Immature natural killer cell (primary cell): ENCODE results near the gene ITGB1BP1. TPM values are rescaled to one million over a fixed set of nuclear protein-coding genes. Genes with fewer than 3 reads are reported as not detected.
"Not testable (repeated sequence)": the region's sequence is repeated elsewhere in the genome, so short reads cannot be mapped to it uniquely, and the experiment has no call there.

Experiments used
- DNase-seq, 3 donors: peaks; one replicate each; pipeline ENCODE4 v3.0.0; 2022; ENCODE audit warnings: mixed read lengths in 1 of 3
- H3K27ac Mint-ChIP-seq, 6 donors: one replicate each; pipeline ENCODE4 v1.8.0; 2020; ENCODE audit warnings: mixed read lengths in 6 of 6, mild to moderate bottlenecking in 5 of 6, inconsistent platforms in 4 of 6, moderate library complexity in 3 of 6
- H3K27me3 Mint-ChIP-seq, 3 donors: one replicate each; pipeline ENCODE4 v1.8.0; 2020 to 2021; ENCODE audit warnings: low read depth in 3 of 3, mild to moderate bottlenecking in 3 of 3, mixed read lengths in 3 of 3, moderate library complexity in 3 of 3, inconsistent platforms in 1 of 3
- H3K36me3 Mint-ChIP-seq, 3 donors: one replicate each; pipeline ENCODE4 v1.8.0; 2020; ENCODE audit warnings: mixed read lengths in 3 of 3, inconsistent platforms in 2 of 3, mild to moderate bottlenecking in 2 of 3
- H3K4me1 Mint-ChIP-seq, 2 donors: one replicate each; pipeline ENCODE4 v1.8.0; 2020; ENCODE audit warnings: inconsistent platforms in 2 of 2, mild to moderate bottlenecking in 2 of 2, mixed read lengths in 2 of 2, moderate library complexity in 1 of 2
- H3K4me3 Mint-ChIP-seq, 5 donors: one replicate each; pipeline ENCODE4 v1.8.0; 2020; ENCODE audit warnings: mild to moderate bottlenecking in 5 of 5, mixed read lengths in 5 of 5, inconsistent platforms in 3 of 5, moderate library complexity in 3 of 5
- H3K9me3 Mint-ChIP-seq, 6 donors: one replicate each; pipeline ENCODE4 v1.8.0; 2020; ENCODE audit warnings: mild to moderate bottlenecking in 6 of 6, mixed read lengths in 6 of 6, inconsistent platforms in 4 of 6, moderate library complexity in 3 of 6
- polyA plus RNA-seq, 3 donors: library from polyadenylated mRNA; unstranded; fragments of 300-500 nt; fragmentation: Illumina TruSeq; gene quantifications; one replicate each; pipeline ENCODE4 v1.2.3, GENCODE V29; 2021

Gene ITGB1BP1
- polyA plus RNA-seq, 3 donors from 2014 or later = 157 to 212 (median 204) TPM

DNA sequence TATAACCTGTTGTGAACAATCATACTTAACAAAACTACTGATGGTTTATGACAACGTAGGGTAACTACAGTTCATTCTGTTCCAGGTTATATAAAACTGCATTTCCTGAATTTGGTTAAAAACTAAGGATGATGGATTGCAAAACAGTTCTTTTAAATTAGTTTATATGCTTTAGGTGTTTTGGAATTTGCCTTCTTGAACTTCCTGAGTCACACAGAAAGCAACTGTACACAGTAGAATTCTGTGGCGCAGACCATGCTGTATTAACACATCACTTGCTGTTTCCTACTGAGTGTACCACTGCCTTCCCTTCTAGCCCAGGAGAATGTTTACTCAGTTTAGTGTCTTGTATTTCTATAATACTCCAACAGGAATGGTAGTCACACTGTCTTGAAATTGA is 19.4 kb downstream of the ITGB1BP1 start:
- no peak overlapping the region for H3K4me3 Mint-ChIP-seq
- no peak for DNase-seq
- peaks cover 0 to 24% (median 5%) of the 10 kb centered on the region in 3 donors for H3K36me3 Mint-ChIP-seq
- no peaks in the 10 kb centered on the region for H3K4me1 Mint-ChIP-seq
- peaks cover 0 to 3% (median 1%) of the 10 kb centered on the region in 3 donors for H3K27me3 Mint-ChIP-seq
- no peaks in the 10 kb centered on the region for H3K9me3 Mint-ChIP-seq
- H3K27ac Mint-ChIP-seq = peak overlapping the region in 2 of 6 donors; percentile 14 to 37

DNA sequence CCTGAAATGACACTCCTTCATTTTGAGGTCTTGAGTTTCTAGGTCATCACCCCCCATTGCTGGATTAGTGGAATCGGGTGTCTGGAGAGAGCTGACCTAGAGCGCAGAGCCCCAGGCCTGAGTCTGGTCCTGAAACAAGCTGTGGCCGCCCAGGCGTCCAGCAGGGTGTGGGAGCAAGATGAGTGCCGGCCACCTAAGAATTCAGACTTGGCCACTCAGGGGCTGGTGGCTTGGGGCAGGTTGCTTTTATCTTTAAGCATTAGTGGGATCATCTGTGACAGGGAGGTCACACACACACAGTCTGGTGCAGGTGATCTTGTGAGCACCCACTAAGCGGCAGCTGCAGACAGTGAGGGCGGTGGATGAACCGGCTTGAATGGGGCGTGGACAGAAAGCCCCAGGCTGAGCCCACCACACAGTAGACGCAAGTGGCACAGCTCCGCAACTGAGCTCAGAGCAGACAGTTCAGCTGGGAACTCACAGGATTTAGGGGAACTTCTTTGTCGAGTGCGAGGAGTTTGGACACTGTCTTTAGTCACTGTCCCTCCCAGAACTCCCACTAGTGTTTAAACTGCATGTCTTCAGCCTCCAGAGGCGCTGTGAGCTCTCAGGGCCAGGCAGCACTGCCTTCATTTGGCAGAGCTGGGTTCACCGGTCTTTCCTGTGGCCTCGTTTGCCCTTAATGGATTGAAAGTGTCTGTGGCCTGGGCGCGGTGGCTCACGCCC is 21.5 kb downstream of the ITGB1BP1 start:
- Mint-ChIP-seq H3K4me1 (no peaks in the 10 kb centered on the region), H3K27me3 (peaks cover 0 to 3% (median 1%) of the 10 kb centered on the region in 3 donors), H3K4me3 (no peak overlapping the region), H3K27ac (no peak overlapping the region), H3K9me3 (no peaks in the 10 kb centered on the region), H3K36me3 (peaks cover 0 to 7% (median 0%) of the 10 kb centered on the region in 3 donors)
- no peak for DNase-seq

DNA sequence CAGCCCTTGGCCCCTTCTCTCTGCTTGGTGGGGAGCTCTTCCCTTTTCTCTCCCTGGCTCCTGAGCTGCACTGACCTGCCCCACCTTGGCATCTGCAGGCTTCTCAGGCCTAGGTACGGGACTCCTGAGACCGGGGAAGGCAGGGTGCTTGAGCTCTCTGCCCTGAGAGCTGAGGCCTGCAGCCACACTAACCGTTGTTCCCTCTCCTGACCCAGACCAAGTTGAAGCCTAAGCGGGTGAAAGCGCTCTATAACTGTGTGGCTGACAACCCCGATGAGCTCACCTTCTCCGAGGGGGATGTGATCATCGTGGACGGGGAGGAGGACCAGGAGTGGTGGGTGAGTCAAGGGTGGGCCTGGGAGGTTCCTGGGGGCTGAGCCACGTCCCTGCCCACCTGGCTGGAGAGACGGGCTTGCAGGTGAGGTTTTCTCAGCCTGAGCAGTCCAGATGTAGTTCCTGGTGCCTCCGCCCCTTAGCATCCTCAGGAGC is 22.2 kb downstream of the ITGB1BP1 start:
- DNase-seq = no peak
- peaks cover 0 to 5% (median 0%) of the 10 kb centered on the region in 3 donors for H3K36me3 Mint-ChIP-seq
- H3K27ac Mint-ChIP-seq = no peak overlapping the region
- no peak overlapping the region for H3K4me3 Mint-ChIP-seq
- peaks cover 0 to 3% (median 1%) of the 10 kb centered on the region in 3 donors for H3K27me3 Mint-ChIP-seq
- H3K9me3 Mint-ChIP-seq = no peaks in the 10 kb centered on the region
- no peaks in the 10 kb centered on the region for H3K4me1 Mint-ChIP-seq

DNA sequence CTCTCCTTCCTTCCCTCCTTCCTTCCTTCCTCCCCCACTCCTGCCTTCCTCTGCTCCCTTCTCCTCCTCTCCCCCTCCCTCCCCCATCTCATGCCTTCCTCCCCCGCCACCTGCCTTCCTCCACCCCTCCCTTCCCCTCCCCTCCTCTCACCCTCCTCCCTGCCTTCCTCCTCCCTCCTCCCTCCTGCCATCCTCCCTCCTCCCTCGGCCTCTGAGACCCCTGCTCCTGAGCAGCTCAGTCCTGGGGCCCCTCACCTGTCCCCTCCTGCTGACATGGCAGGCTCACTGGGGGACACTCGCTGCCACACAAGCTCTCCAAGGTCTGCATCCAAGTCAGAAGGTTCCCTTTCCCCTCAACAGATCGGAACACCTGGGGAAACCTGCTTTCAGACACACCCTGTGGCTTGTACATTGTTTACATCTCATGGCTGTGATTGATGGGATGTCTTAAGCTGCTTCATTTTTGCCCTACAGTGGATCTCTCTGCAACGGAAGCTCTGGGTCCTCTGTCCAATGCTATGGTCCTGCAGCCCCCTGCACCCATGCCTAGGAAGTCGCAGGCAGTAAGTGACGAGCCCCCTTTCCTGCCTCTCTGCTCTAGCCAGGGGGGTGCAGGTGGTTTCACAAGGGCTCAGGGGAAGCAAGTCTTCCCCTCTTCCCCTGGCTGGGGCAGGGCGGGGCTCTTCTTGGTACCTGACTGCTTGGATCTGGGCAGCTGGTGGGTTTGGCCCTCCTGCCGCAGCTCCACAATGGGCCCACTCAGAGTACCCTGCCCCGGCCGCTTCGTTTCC is 22.9 kb downstream of the ITGB1BP1 start:
- H3K4me3 Mint-ChIP-seq = no peak overlapping the region

DNA sequence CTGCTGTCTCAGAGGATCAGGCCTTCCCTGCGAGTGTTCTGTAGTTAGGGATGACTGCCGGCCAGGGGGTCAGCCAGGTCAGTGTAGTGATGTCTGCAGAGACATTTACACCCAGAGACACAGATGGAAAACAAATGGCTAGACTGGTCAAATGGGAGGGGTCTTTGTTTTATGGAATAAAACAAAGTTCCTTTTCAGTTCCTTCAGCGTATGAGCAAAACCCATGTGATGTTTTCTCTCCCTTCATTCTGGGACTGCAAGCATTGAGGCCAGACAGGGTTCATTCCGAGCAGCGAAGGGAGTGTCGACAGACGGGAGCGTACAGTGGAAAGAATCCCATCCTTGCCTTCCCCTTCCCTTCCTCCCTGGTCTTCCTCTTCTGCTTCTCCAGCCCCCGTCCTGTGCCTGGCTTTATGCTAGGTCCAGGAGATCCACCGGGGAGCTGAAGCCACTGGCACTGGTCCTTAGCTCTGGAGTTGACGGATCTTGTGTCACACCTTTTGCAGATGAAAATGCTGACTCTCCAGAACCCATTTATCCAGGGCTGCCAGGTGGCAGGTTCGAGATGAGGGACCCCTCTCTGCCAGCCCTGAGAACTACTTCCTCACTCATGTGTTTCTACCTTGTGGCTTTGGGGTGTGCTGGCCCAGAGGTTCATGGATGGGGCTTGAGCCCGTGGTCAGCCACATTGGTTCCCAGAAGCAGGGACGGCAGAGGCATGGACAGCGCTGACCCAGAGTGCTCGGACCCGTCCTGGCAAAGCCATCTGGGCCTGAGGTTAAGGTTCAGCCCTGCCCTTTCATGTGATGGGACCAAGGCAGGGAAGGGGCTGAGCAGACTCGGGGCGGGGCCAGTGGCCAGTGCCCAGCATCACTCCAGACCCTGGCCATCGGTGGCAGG is 24.2 kb downstream of the ITGB1BP1 start:
- Mint-ChIP-seq H3K27me3 (peaks cover 0 to 3% (median 1%) of the 10 kb centered on the region in 3 donors), H3K4me3 (no peak overlapping the region), H3K36me3 (peaks cover 0 to 2% (median 0%) of the 10 kb centered on the region in 3 donors), H3K9me3 (no peaks in the 10 kb centered on the region), H3K4me1 (no peaks in the 10 kb centered on the region), H3K27ac (no peak overlapping the region)
- DNase-seq = no peak

More for the DNA sequence above, 22.9 kb downstream of the ITGB1BP1 start:
- no peak overlapping the region for H3K27ac Mint-ChIP-seq
- peaks cover 0 to 3% (median 1%) of the 10 kb centered on the region in 3 donors for H3K27me3 Mint-ChIP-seq
- no peak for DNase-seq
- peaks cover 0 to 5% (median 0%) of the 10 kb centered on the region in 3 donors for H3K36me3 Mint-ChIP-seq
- H3K4me1 Mint-ChIP-seq = no peaks in the 10 kb centered on the region
- no peaks in the 10 kb centered on the region for H3K9me3 Mint-ChIP-seq

DNA sequence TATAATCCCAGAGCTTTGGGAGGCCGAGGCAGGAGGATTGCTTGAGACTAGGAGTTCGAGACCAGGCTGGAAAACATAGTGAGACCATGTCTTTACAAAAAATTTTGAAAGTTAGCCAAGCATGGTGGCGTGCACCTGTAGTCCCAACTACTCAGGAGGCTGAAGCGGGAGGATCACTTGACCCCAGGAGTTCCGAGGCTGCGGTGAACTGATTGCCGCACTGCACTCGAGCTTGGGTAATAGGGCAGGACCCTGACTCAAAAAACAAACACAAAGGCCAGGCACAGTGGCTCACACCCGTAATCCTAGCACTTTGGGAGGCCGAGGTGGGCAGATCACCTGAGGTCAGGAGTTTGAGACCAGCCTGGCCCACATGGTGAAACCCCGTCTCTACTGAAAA is 25.1 kb downstream of the ITGB1BP1 start:
- H3K27me3 Mint-ChIP-seq, DNase-seq, H3K9me3 Mint-ChIP-seq, H3K4me1 Mint-ChIP-seq, H3K36me3 Mint-ChIP-seq, H3K4me3 Mint-ChIP-seq, H3K27ac Mint-ChIP-seq: not testable (repeated sequence)

DNA sequence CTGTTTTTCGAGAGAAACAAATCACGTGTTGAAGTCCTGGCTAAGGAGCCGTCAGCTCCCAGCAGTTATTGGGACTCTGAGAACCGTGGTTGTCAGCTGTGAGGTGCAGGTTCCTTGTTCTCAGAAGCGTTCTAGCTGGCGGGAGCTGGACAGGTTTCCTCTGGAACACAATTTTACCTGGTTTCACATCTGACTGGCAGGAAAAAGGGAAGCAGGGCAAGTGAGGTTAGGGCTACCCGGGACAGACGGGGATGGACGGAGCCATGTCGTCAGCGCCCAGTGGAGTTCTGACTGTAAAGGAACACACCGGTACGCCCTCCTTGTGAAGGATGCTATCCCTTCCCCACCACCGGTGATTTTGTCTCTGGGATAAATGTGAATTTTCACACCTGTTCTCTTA is 26.1 kb downstream of the ITGB1BP1 start:
- peaks cover 0 to 3% (median 1%) of the 10 kb centered on the region in 3 donors for H3K27me3 Mint-ChIP-seq
- no peak overlapping the region for H3K4me3 Mint-ChIP-seq
- H3K27ac Mint-ChIP-seq = no peak overlapping the region
- DNase-seq = no peak
- H3K4me1 Mint-ChIP-seq = no peaks in the 10 kb centered on the region
- H3K36me3 Mint-ChIP-seq = no peaks in the 10 kb centered on the region
- H3K9me3 Mint-ChIP-seq = no peaks in the 10 kb centered on the region

DNA sequence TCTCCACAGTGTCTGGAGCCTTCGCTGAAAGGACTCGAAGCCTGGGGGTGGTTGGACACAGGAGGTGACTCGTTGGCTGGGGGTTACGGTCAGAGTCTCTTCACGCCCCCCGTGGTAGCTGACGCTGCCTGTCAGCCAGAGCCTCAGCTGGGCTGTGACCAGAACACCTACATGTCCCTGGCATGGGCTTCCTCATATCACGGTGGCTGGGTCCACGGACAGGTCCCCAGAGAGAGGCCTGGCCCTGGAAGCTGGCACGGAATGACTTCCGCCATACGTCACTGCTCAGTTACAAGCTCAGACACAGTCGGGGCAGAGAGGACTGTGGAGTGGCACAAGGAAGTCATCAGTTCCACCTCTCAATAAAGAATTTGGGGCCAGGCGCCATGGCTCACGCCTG is 28.5 kb downstream of the ITGB1BP1 start:
- H3K27ac Mint-ChIP-seq = no peak overlapping the region
- no peaks in the 10 kb centered on the region for H3K36me3 Mint-ChIP-seq
- DNase-seq = no peak
- no peaks in the 10 kb centered on the region for H3K4me1 Mint-ChIP-seq
- H3K4me3 Mint-ChIP-seq = no peak overlapping the region
- no peaks in the 10 kb centered on the region for H3K9me3 Mint-ChIP-seq
- peaks cover 0 to 3% (median 2%) of the 10 kb centered on the region in 3 donors for H3K27me3 Mint-ChIP-seq

DNA sequence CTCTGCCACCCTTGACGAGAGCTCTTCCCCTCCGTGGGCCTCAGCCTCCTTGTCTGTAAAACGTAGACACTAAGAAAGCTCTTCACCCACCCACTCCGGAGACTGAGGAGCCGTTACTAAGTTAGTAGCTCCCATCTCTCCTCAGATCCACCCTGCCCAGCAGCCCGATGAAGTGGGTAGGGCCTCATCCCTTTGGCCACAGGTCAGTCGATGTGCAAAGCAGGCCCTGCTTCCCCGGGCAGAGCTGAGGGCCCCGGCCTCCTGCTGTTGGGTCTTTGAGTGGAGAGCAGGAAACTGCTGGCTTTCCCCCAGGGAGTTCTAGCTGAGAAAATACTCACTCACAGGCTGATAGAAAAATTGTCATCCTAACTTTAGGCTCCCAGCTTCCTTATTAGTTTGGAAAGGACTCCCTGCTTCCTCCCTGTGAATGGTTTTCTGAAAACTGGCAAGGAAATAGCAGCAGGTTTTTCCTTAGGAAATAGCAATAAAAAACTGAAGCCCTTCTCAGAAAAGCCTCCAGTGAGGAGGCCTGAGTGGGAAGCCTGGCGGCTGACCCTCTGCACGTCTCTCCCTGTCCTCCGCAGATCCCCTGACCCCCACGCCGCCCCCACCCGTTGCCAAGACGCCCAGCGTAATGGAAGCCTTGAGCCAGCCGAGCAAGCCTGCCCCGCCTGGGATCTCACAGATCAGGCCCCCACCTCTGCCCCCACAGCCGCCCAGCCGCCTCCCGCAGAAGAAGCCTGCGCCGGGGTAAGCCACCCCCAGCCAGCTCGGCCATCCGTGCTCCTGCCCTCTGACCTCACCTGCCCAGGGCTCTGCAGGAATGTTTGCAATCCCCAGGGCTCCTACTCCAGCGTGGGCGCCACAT is 30.2 kb downstream of the ITGB1BP1 start:
- no peak overlapping the region for H3K4me3 Mint-ChIP-seq
- no peaks in the 10 kb centered on the region for H3K4me1 Mint-ChIP-seq
- H3K36me3 Mint-ChIP-seq = no peaks in the 10 kb centered on the region
- DNase-seq = no peak
- H3K27me3 Mint-ChIP-seq = peaks cover 0 to 2% (median 2%) of the 10 kb centered on the region in 3 donors
- H3K27ac Mint-ChIP-seq = no peak overlapping the region
- no peaks in the 10 kb centered on the region for H3K9me3 Mint-ChIP-seq

DNA sequence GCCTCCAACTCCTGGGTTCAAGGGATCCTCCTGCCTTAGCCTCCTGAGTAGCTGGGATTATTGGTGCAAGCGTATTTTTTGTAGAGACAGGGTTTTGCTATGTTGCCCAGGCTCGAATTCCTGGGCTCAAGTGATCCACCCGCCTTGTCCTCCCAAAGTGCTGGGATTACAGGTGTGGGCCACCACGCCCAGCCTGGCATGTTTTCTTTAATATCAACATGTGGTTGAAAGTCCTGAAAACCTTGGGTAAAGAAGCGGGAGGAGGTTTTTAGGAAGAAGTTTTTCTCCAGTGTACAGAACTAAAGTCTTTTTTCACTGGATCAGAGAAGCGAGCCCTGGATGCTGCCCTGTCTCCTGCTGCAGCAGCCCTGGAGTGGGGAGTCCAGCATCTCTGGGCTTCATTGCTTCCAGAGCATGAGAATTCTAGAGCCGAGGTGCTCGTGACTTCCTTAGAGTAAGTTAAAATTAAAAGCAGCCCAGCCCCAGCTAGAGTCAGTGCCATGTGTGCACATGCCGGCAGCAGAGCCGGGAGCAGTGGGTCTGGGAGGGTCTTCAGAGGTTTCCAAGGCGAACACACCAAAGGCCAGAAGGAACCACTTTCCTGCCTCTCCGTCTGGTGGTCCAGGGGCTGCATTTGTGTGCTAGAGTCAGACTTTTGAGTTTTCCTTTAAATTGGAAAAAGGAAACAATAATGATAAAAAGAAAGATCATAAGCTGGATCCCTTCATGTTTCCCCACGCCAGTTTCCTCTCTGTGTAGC is 31.2 kb downstream of the ITGB1BP1 start:
- H3K27me3 Mint-ChIP-seq = peaks cover 0 to 2% (median 2%) of the 10 kb centered on the region in 3 donors
- no peak for DNase-seq
- no peak overlapping the region for H3K4me3 Mint-ChIP-seq
- H3K36me3 Mint-ChIP-seq = no peaks in the 10 kb centered on the region
- H3K27ac Mint-ChIP-seq = no peak overlapping the region
- no peaks in the 10 kb centered on the region for H3K4me1 Mint-ChIP-seq
- no peaks in the 10 kb centered on the region for H3K9me3 Mint-ChIP-seq

DNA sequence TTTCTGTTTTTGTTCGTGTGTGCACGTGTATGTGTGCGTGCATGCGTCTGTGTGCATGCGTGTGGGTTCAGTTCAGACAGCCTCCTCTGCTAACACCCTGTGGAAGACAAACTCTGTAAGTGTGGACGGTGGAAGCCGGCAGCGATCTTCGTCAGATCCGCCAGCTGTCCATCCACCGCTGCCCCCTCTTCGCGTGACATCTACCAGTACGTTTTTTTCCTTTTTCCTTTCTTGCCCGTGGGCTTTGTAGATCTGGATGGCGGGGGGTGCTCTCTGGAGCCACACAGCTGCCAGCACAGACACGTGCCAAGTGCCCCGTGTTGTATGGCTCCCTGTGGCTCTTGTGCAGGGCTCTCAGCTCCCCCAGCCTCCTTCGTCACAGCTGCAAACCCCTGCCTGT is 32.3 kb downstream of the ITGB1BP1 start:
- Mint-ChIP-seq H3K4me3 (no peak overlapping the region), H3K27me3 (peaks cover 0 to 2% (median 2%) of the 10 kb centered on the region in 3 donors), H3K4me1 (no peaks in the 10 kb centered on the region), H3K27ac (peak overlapping the region in 1 of 6 donors; percentile 25), H3K36me3 (no peaks in the 10 kb centered on the region), H3K9me3 (no peaks in the 10 kb centered on the region)
- DNase-seq = no peak

DNA sequence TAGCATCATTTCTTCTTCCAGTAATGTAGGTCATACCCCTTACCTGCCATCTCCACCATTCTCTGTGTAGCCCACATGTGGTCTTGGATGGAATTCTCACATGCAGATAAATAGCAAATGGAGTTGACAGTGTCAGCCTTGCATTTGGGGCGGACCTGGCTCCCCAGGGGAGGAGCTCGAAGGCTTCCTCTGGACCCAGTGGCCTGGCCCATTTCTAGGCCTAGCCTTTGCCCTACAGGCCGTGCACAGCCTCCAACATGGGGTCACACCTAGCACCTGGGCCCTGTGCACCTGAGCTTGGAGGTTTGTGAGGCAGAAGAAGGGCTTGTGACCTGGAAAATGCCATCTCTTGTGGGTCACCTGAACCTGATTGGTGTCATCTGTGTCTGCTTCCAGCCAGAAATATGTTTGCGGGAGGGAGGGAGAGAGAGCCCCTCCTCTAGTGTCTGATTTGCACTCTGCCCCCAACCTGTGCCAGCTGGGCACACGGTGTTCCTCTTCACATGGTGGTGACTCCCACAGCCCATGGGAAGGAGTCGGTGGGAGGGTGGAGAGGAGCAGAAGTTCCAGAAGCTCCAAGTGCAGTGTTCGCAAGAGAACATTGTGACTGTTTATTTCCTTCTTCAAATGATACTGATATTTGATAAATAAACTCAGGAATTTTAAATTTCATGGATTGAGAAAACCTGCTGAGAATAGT is 33.0 kb downstream of the ITGB1BP1 start:
- no peaks in the 10 kb centered on the region for H3K9me3 Mint-ChIP-seq
- H3K27ac Mint-ChIP-seq = no peak overlapping the region
- no peaks in the 10 kb centered on the region for H3K36me3 Mint-ChIP-seq
- H3K4me1 Mint-ChIP-seq = no peaks in the 10 kb centered on the region
- no peak for DNase-seq
- H3K4me3 Mint-ChIP-seq = no peak overlapping the region
- peaks cover 0 to 2% (median 2%) of the 10 kb centered on the region in 3 donors for H3K27me3 Mint-ChIP-seq
